HG03575 (cell line): ENCODE measurements around the gene CFAP107.
"Not testable (repeated sequence)": the region's sequence is repeated elsewhere in the genome, so short reads cannot be mapped to it uniquely, and the experiment has no call there.

ENCODE experiments used
- ATAC-seq: cut with Tn5 transposase; IDR thresholded peaks from one replicate; pipeline ENCODE4 v1.9.1; 2021; ENCODE audit not compliant: unreplicated experiment, insufficient number of reproducible peaks, low FRiP score; ENCODE audit errors: extremely low read depth

CFAP107 gene

DNA sequence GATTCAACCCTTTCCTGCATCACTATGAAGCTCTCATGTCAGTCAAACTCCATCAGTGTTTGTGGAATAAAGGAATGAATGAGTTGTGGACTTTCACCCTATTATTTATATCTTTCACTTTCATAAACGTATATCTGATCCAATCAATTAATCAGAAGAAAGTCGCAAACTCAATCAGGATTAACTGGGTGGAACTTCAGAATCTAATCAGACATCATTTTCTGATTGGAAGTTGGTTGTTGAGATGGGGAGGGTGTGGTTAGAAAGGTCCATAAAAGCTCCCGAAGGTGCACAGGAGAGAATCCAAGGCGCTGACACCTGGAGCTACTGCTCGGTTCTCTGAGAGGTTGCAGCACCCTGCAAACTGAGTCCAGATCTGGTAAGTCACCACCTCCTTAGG, 27.4 kb downstream of the CFAP107 start, which contains the start of gene PRAMEF12:
TSS of gene PRAMEF12 (plus strand) at position 301 of the 400 bp plus-strand sequence. CDS start 1,130 bp downstream, outside the sequence.
- ATAC-seq: no peak

DNA sequence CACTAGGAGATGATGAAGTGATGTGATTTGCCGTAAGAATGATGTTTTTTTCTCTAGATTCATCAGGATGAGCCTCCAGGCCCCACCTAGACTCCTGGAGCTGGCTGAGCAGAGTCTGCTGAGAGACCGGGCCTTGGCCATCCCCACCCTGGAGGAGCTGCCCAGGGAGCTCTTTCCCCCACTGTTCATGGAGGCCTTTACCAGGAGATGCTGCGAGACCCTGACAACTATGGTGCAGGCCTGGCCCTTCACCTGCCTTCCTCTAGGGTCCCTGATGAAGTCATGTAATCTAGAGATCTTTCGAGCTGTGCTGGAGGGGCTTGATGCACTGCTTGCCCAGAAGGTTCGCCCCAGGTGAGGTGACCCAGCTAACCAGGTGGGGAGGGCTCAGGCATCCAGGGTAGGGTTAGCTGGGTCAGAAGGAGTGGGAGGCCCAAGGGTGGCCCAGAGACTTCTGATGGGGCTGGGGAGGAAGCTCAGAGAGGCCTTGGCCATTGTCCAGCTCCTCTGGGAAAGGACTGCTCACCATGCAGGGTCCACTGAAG, 28.9 kb downstream of the CFAP107 start:
- no peak for ATAC-seq

DNA sequence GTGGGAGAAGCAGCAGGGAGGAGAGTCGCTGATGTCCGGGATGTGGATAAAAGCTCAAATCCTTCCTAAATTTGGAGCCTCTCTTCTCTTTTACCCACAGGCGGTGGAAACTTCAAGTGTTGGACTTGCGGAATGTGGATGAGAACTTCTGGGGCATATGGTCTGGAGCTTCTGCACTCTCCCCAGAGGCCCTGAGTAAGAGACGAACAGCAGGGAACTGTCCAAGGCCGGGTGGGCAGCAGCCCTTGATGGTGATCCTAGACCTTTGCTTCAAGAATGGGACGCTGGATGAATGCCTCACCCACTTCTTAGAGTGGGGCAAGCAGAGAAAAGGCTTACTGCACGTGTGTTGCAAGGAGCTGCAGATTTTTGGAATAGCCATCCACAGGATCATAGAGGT, 29.4 kb downstream of the CFAP107 start:
- no peak for ATAC-seq

DNA sequence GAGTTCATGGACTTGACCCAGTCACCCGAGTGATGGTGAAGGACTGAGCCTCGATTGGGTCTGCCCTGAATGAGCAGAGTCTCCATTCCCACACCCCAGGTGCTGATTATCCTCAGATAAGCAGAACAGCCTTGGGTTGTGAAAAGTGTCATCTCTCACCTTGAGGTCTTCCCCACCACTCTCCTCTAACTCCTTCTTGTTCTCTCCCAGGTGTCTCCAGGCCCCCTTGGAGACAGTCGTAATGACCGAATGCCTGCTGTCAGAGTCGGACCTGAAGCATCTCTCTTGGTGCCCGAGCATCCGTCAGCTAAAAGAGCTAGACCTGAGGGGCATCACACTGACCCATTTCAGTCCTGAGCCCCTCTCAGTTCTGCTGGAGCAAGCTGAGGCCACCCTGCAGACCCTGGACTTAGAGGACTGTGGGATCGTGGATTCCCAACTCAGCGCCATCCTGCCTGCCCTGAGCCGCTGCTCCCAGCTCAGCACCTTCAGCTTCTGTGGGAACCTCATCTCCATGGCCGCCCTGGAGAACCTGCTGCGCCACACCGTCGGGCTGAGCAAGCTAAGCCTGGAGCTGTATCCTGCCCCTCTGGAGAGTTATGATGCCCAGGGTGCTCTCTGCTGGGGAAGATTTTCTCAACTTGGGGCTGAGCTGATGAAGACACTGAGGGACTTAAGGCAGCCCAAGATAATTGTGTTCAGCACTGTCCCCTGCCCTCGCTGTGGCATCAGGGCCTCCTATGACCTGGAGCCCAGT, 31.0 kb downstream of the CFAP107 start:
- ATAC-seq: no peak

DNA sequence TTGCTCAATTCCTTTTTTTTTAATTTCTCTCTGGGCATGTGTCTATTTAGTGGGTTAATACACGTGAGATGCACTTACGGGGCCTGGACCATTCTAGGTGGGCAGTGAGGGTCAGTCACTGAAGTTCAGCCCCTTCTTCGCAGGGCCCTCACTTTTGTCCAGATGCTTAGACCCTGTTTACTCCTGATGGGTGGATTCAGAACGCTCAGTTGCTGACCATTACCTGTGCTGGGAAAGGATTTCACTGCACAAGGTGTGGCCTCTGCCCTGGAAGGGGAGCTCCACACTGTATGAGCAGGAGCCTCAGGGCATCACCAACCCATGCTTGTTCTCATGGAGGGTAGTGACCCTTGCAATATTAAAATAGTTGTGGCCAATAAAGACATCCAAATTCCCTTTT, 32.1 kb downstream of the CFAP107 start:
- ATAC-seq: no peak

DNA sequence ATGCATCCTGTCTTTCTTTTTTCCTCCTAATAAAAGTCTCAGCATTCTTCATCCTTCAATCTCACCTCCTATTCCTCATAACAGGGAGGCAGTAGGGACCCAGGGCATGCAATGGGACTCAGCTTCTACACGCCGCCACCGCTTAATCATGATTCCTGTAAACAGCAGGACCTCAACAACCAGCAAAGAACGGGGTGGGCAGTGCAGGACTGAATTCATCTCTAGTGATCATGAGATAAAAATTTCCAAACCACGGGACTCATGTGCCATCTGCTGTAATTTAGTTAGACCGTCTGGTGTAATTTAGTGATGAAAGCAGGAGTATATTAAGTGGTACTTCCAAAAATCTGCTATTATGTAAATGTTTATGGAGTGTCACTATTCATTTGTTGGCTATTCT, 32.9 kb downstream of the CFAP107 start:
- no peak for ATAC-seq

DNA sequence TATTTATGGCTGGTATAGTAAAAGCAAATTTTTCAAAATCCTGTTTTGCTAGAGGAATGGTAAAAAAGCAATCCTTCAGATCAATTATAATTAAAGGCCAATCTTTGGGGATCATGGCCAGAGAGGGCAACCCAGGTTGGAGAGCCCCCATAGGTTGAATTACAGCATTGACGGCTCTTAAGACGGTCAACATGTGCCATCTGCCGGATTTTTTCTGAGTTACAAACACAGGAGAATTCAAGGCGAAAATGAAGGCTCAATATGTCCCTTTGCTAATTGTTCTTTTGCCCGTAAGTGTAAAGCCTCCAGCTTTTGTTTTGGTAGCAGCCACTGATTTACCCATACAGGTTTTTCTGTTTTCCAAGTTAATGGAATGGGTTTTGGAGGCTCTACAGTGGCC, 35.5 kb downstream of the CFAP107 start:
- ATAC-seq: not testable (repeated sequence)

DNA sequence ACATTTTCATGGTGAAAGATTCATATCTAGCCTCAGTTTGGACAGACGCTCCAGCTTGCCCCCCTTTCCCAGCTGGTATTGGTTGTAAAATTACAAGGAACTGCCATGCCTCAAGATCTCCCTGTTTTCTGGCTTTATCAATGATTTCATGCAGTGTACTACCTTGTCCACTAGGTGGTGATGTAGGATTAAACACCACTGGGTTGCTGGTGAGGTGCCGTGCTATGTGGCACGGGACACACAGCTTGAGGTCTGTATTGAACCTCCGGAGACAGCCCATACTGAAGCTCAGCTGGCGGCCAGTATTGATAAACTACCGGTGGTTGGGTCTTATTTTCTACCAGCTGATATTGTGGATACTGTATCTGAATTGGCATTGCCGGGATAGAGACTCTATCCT, 37.8 kb downstream of the CFAP107 start:
- ATAC-seq: not testable (repeated sequence)

DNA sequence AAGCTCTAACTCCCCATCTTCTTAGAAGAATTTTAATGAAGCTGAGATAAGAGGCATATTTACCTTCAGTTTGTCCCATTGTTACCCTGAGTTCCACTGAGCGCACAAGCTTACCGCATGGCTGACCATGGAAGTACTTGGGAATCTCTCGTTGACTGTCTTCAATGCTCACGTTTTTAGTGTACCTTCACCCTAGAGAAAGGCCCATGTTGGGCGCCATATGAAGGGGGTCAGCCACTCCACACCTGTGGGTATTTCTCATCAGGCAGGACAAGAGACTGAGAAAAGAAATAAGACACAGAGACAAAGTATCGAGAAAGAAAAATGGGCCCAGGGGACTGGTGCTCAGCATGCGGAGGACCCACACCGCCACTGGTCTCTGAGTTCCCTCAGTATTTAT, 38.7 kb downstream of the CFAP107 start:
- not testable (repeated sequence) for ATAC-seq

DNA sequence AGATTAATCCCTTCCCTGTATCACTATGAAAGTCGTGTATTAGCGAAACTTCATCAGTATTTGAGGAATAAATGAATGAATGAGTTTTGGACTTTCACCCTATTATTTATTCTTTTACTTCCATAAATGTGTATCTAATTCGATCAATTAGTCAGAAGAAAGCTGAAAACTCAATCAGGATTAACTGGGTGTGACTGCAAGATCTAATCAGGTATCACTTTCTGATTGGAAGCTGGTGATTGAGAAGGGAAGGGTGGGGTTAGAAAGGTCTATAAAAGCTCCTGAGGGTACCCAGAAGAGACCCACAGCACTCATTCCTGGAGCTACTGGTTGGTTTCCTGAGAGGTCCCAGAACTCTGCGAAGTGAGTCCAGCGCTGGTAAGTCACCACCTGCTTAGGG, 45.1 kb downstream of the CFAP107 start, which contains the start of gene PRAMEF1:
TSS of gene PRAMEF1 (plus strand) at position 301 of the 400 bp plus-strand sequence. CDS start 1,831 bp downstream, outside the sequence.
- ATAC-seq: not testable (repeated sequence)

DNA sequence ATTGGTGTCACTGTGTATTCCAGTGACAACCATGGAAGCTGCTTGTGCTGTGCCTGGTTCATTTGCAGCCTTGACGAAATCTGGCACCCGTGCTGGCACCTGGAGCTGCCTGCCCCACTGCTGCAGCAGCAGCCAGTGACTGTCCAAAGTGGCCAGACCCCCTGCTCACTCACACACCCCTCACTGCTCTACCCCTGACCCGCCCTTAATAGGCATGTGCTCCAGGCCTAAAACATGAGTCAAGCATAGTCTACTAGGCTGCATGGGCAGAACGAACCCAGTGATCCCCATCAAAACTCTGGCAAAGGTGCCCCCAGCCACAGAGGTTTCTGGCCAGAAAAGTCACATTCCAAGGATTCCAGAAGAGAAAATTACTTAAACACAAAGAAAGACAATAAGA, 52.9 kb downstream of the CFAP107 start:
- ATAC-seq: no peak

DNA sequence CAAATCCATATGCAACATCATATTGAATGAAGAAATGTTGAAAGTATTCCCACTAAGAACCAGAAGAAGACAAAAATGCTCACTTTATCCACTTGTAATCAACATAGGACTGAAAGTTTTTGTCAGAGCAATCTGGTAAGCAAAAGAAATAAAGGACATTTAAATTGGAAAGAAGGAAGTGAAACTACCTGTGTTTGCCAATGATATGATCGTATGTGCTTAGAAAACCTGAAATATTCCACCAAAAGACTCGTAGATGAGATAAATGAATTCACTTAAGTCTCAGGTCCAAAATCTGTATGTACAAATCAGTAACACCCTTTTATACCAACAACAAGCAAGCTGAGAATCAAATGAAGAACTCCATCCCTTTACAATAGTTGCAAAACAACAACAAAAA, 53.7 kb downstream of the CFAP107 start:
- ATAC-seq: no peak

DNA sequence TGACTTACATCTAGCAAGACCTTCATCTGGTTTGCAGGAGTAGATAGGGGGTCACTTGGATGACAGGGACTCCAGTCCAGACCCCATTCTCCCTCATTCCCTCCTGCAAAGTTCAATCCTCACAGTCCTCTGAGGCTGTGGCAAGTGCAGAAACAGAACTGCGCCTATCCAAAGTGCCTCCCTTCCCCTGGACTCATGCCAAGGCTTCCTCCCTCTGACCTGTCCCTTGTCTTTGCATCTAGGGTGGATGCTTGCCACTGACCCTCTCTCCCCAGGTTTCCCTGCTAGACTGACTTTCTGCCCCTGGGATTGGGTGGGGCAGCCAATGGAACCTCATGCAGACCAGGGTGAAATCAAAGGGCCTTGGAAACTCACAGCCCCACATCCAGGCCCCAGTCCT, 63.9 kb downstream of the CFAP107 start:
- ATAC-seq: no peak

DNA sequence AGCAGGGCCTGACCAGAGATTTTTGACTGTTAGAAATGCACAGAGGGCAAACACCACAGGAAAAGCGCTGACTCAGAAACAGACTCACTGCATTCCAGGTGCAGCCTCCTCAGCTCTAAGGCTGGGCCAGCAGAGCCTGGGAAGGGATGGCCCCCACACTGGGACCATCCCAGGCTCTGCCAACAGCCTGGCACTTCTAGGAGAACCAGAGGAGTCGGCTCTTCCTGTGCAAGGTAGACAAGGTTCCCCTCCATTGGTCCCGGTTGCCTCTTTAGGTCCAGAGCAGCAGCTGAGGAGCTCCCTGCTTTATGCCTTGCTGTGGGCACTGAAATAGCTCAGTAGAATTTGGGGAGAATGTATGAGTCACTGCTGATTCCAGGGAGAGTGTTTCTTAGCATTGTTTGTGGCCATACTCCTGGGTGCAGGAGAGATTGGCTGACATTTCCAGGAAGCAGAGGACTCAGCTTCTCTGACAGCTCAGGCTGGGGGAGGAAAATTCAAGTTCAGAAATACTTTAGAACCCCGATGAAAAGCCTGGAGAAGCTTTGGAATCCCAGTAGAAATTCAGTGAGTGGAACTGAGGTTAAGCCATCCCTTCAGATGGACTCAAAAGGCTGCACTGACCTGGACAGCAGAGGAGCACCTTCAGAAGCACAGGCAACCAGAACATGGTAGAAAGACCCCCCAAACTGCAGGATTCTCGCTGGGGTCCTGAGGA, 64.8 kb downstream of the CFAP107 start:
- ATAC-seq: no peak

DNA sequence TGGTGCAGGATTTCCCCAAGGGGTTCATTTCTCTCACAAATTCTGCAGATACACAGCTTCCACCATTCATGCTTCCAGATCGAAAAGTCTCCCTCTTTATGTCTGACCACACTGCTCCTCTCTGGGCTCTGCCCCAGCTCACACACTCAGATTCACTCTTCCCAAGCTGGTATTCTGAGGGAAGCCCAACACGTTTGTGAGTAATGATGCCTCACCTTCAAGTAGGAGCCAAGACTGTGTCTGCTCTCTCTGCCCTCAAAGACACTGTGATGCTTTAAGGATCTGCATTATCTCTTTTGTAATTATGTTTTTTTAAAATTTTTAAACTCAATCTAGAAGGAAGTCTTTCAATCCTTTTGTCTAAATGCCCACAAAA, 65.4 kb downstream of the CFAP107 start:
- no peak for ATAC-seq
